DMS79 treated with DMSO at 0.1 percent for 48 hours (cell line): ENCODE data around the gene GRID2.

Source experiments
- DNase-seq: peaks from one replicate; lab custom pipeline; 2025; lab: John Stamatoyannopoulos, UW

GRID2 gene

GRCh38 chr4:93407493-93408275 is 1103.9 kb downstream of the GRID2 start:
- DNase-seq, result no peak

GRCh38 chr4:93409035-93409434 is 1105.3 kb downstream of the GRID2 start:
- no peak for DNase-seq

- no peak for DNase-seq
These were observed 1110.3 kb downstream of the GRID2 start for GRCh38 chr4:93414041-93414550.

- no peak for DNase-seq
These were observed 1112.8 kb downstream of the GRID2 start for GRCh38 chr4:93416344-93417128.

GRCh38 chr4:93431371-93431770 is 1127.6 kb downstream of the GRID2 start:
- no peak for DNase-seq

- DNase-seq, result no peak
These were observed 1130.1 kb downstream of the GRID2 start for GRCh38 chr4:93433840-93434239.

- DNase-seq, result no peak
These were observed 1132.3 kb downstream of the GRID2 start for GRCh38 chr4:93436000-93436626.

- DNase-seq, result no peak
These were observed 1134.2 kb downstream of the GRID2 start for GRCh38 chr4:93437991-93438390.

GRCh38 chr4:93444860-93445259 is 1141.1 kb downstream of the GRID2 start:
- no peak for DNase-seq

GRCh38 chr4:93446038-93446437 is 1142.3 kb downstream of the GRID2 start:
- DNase-seq, result no peak

- DNase-seq, result no peak
These were observed 1145.0 kb downstream of the GRID2 start for GRCh38 chr4:93448691-93449293.

GRCh38 chr4:93451954-93452353 is 1148.2 kb downstream of the GRID2 start:
- DNase-seq, result no peak

- no peak for DNase-seq
These were observed 1157.8 kb downstream of the GRID2 start for GRCh38 chr4:93461541-93461940.

GRCh38 chr4:93466446-93466845 is 1162.7 kb downstream of the GRID2 start:
- no peak for DNase-seq

GRCh38 chr4:93467484-93468155 is 1163.9 kb downstream of the GRID2 start:
- DNase-seq, result no peak

GRCh38 chr4:93469560-93469959 is 1165.8 kb downstream of the GRID2 start:
- DNase-seq, result no peak

- no peak for DNase-seq
These were observed 1172.0 kb downstream of the GRID2 start for GRCh38 chr4:93475730-93476129.

GRCh38 chr4:93478805-93479204 is 1175.0 kb downstream of the GRID2 start:
- DNase-seq, result no peak

GRCh38 chr4:93480452-93480851 is 1176.7 kb downstream of the GRID2 start:
- DNase-seq, result no peak

GRCh38 chr4:93495346-93495745 is 1191.6 kb downstream of the GRID2 start:
- DNase-seq, result no peak

- no peak for DNase-seq
These were observed 1197.5 kb downstream of the GRID2 start for GRCh38 chr4:93501244-93501643.

GRCh38 chr4:93501946-93502345 is 1198.2 kb downstream of the GRID2 start:
- no peak for DNase-seq
